ENCODE results near the gene SCAMP2. TPM values are rescaled to one million over a fixed set of nuclear protein-coding genes. Genes with fewer than 3 reads are reported as not detected.

SCAMP2 gene
- total and polyA plus RNA-seq, 5 donors from 2014 or later, result 107 to 194 (median 152) TPM

DNA sequence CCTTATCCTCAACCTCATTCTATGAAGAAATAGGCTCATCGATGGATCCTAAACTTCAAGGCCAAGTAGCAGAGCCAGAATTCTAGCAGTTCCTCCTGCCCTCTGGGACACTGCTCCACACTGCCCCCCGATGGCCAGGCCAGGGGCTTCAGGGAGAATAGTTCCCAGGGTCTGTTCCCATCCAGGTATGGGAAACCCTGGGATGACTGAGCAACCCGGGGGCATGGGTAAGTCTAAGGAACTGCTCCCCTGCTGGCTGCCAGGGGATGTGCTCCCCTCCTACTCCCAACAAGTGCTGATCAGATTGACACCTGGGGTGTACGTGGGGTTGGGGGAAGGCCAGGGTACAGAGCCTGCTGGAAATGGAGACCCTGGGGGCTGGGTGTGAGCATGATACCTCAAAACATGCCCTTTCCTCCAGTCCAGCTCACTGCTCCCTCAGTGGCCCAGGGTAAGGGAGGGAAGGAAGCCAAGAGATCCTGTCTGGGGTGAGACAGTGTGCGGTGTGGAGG lies 37.8 kb downstream of the SCAMP2 start:
- no peak overlapping the region for H3K27ac ChIP-seq (ENCODE audit: insufficient read depth, low read length, poor library complexity, severe bottlenecking)
- no peaks in the 10 kb centered on the region for H3K36me3 ChIP-seq (ENCODE audit: control insufficient read depth, insufficient read depth, low read length)
- Mint-ChIP-seq H3K27me3 (no peaks in the 10 kb centered on the region), H3K9me3 (no peaks in the 10 kb centered on the region), H3K27ac (no peak overlapping the region), H3K4me1 (peaks cover 0 to 9% (median 4%) of the 10 kb centered on the region in 4 donors), H3K4me3 (no peak overlapping the region), H3K36me3 (peaks cover 4% of the 10 kb centered on the region)
- no peaks in the 10 kb centered on the region for H3K27me3 ChIP-seq (ENCODE audit: control insufficient read depth, insufficient read depth, low read length)
- DNase-seq, result peak; percentile 14 to 39 (median 19)
- H3K4me1 ChIP-seq (ENCODE audit: control insufficient read depth, insufficient read depth, low read length, poor library complexity, severe bottlenecking), result no peaks in the 10 kb centered on the region
- no peaks in the 10 kb centered on the region for H3K9me3 ChIP-seq (ENCODE audit: control insufficient read depth in 2 of 2, low read length in 2 of 2)
- H3K4me3 ChIP-seq (ENCODE audit: low read depth, low read length), result no peak overlapping the region
- peak; percentile 22 to 37 for ATAC-seq (ENCODE audit: low read depth in 2 of 2)

DNA sequence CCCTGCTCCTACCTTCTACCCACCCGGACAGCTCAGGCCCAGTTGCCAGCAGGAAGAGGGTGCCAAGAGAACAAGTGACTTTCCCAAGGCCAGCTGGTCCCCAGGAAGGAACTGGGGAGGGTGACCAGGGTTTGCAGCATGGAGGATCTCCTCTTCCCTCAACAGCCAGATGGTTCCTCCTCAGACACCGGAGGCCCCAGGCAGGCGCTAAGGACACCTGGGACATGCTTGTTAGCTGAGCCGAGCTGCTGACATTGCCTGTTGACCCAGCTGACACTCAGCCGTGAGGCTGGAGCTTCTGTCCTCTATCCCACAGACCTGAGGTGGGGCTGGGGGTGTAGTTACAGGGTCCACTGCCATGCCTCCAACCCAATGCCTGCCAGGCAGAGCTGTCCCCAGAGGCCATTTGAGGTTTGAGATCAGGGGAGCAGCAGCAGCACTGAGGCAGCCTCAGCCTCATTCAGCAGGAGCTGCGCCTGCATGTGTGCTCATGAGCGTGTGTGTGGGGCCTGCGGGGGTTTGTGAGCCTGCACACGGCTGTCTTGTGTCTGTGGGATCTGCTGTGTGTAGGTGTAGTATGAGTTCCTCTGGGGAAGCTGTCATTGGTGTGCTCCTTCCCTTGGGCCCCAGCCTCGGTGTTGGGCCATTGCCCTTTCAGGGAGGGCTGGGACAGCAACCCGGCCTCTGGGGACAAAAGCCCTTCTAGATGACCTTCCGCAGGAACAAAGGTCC lies 39.6 kb downstream of the SCAMP2 start:
- ATAC-seq (ENCODE audit: low read depth in 2 of 2), result no peak

DNA sequence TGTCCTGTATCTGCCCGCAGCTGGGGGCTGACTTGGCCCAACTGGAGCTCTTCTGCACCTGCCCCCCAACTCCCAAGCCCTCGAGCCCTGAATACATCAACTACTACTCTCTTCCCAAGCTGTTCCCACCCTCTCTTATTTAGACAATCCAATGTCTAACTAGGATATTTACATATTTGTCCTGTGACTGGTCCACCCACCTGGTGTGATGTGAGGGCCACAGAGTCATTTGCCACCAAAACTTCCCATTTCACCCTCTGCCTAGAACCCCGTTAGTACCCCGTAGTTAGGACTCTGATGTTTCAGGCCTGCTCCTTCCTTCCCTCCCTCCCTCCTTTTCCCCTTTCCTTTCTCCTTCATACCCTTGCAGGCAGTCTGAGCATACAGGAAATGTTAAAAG lies 40.3 kb downstream of the SCAMP2 start:
- ATAC-seq (ENCODE audit: low read depth in 2 of 2), result no peak
- H3K27ac ChIP-seq (ENCODE audit: insufficient read depth, low read length, poor library complexity, severe bottlenecking), result no peak overlapping the region
- no peaks in the 10 kb centered on the region for H3K9me3 Mint-ChIP-seq
- H3K4me3 ChIP-seq (ENCODE audit: low read depth, low read length), result no peak overlapping the region
- H3K4me3 Mint-ChIP-seq, result peak overlapping the region in 1 of 4 donors; percentile 44
- H3K9me3 ChIP-seq (ENCODE audit: control insufficient read depth in 2 of 2, low read length in 2 of 2), result no peaks in the 10 kb centered on the region
- H3K36me3 Mint-ChIP-seq, result no peaks in the 10 kb centered on the region
- peaks cover 0 to 5% (median 3%) of the 10 kb centered on the region in 4 donors for H3K4me1 Mint-ChIP-seq
- no peaks in the 10 kb centered on the region for H3K36me3 ChIP-seq (ENCODE audit: control insufficient read depth, insufficient read depth, low read length)
- H3K27ac Mint-ChIP-seq, result no peak overlapping the region
- no peaks in the 10 kb centered on the region for H3K4me1 ChIP-seq (ENCODE audit: control insufficient read depth, insufficient read depth, low read length, poor library complexity, severe bottlenecking)
- DNase-seq, result no peak
- no peaks in the 10 kb centered on the region for H3K27me3 Mint-ChIP-seq
- H3K27me3 ChIP-seq (ENCODE audit: control insufficient read depth, insufficient read depth, low read length), result no peaks in the 10 kb centered on the region

More for the DNA sequence above, 39.6 kb downstream of the SCAMP2 start:
- H3K27me3 ChIP-seq (ENCODE audit: control insufficient read depth, insufficient read depth, low read length), result no peaks in the 10 kb centered on the region
- peaks cover 0 to 5% (median 3%) of the 10 kb centered on the region in 4 donors for H3K4me1 Mint-ChIP-seq
- no peak overlapping the region for H3K27ac Mint-ChIP-seq
- H3K4me1 ChIP-seq (ENCODE audit: control insufficient read depth, insufficient read depth, low read length, poor library complexity, severe bottlenecking), result no peaks in the 10 kb centered on the region
- no peaks in the 10 kb centered on the region for H3K9me3 Mint-ChIP-seq
- no peaks in the 10 kb centered on the region for H3K27me3 Mint-ChIP-seq
- H3K27ac ChIP-seq (ENCODE audit: insufficient read depth, low read length, poor library complexity, severe bottlenecking), result no peak overlapping the region
- no peak for DNase-seq
- H3K4me3 Mint-ChIP-seq, result peak overlapping the region in 1 of 4 donors; percentile 44
- H3K9me3 ChIP-seq (ENCODE audit: control insufficient read depth in 2 of 2, low read length in 2 of 2), result no peaks in the 10 kb centered on the region
- no peak overlapping the region for H3K4me3 ChIP-seq (ENCODE audit: low read depth, low read length)
- H3K36me3 Mint-ChIP-seq, result no peaks in the 10 kb centered on the region
- H3K36me3 ChIP-seq (ENCODE audit: control insufficient read depth, insufficient read depth, low read length), result no peaks in the 10 kb centered on the region

DNA sequence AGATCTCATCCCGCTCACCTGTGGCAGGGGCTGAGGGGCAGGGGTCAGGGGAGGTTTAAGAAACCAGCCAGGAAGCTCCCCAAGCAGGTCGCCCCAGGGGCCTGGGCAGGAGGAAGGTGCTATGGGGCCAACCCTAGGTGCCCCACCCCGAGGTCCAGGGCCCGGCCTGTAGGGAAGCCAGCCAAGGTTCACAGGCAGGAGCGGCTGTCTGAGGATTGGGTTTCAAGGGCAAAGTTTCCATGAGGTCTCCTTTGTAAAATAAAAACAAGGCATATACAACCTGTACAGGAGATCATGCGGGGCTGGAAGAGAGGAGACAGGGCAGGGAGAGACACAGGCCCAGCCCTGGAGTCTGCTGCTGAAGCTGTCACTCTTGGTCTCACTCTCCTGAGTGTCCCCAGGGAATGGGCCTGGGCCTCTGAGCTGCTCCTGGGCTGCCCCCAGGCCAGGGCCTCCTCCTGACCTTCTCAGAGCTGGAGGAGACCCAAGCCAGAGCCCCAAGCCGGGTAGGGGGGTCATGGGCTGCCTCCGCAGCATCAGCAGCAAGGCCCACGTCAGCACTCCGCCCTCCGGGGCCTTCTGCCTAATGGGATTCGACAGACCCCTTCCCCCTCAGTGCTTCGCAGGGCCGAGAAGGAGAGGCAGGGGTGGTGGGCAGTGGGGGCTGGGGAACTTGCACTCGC lies 41.2 kb downstream of the SCAMP2 start:
- Mint-ChIP-seq H3K36me3 (no peaks in the 10 kb centered on the region), H3K27ac (no peak overlapping the region), H3K9me3 (no peaks in the 10 kb centered on the region), H3K4me1 (peaks cover 0 to 6% (median 4%) of the 10 kb centered on the region in 4 donors), H3K4me3 (peak overlapping the region in 1 of 4 donors; percentile 58), H3K27me3 (peaks cover 3% of the 10 kb centered on the region)
- no peak overlapping the region for H3K27ac ChIP-seq (ENCODE audit: insufficient read depth, low read length, poor library complexity, severe bottlenecking)
- H3K4me1 ChIP-seq (ENCODE audit: control insufficient read depth, insufficient read depth, low read length, poor library complexity, severe bottlenecking), result no peaks in the 10 kb centered on the region
- ATAC-seq (ENCODE audit: low read depth in 2 of 2) (no peak), DNase-seq (no peak)
- no peaks in the 10 kb centered on the region for H3K36me3 ChIP-seq (ENCODE audit: control insufficient read depth, insufficient read depth, low read length)
- peaks cover 3% of the 10 kb centered on the region for H3K27me3 ChIP-seq (ENCODE audit: control insufficient read depth, insufficient read depth, low read length)
- no peak overlapping the region for H3K4me3 ChIP-seq (ENCODE audit: low read depth, low read length)
- H3K9me3 ChIP-seq (ENCODE audit: control insufficient read depth in 2 of 2, low read length in 2 of 2), result no peaks in the 10 kb centered on the region

DNA sequence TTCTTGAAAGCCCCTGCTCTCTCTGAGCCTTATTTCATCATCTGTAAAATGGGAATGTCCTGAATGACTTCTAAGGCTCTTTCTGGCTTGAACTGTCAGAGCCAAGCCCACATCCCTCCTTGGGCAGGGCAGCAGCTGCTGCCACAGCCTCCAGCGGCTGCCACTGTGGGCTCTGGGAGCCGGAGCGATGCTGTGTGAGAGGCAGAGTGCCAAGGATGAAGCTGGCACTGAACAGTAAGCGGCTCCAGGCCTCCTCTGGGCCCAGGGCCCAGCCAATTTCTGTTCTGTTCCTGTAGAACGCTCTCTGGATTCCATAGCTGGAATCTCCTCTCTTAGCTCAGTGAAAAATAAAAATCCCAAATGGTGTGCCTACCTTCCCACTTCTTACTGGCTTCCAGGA lies 42.3 kb downstream of the SCAMP2 start:
- Mint-ChIP-seq H3K9me3 (peaks cover 0 to 2% (median 0%) of the 10 kb centered on the region in 7 donors), H3K27ac (no peak overlapping the region), H3K36me3 (no peaks in the 10 kb centered on the region), H3K4me1 (peaks cover 0 to 5% (median 3%) of the 10 kb centered on the region in 4 donors), H3K27me3 (peaks cover 8% of the 10 kb centered on the region), H3K4me3 (no peak overlapping the region)
- no peak for DNase-seq
- no peaks in the 10 kb centered on the region for H3K4me1 ChIP-seq (ENCODE audit: control insufficient read depth, insufficient read depth, low read length, poor library complexity, severe bottlenecking)
- peaks cover 3% of the 10 kb centered on the region for H3K27me3 ChIP-seq (ENCODE audit: control insufficient read depth, insufficient read depth, low read length)
- no peak for ATAC-seq (ENCODE audit: low read depth in 2 of 2)
- no peak overlapping the region for H3K27ac ChIP-seq (ENCODE audit: insufficient read depth, low read length, poor library complexity, severe bottlenecking)
- H3K9me3 ChIP-seq (ENCODE audit: control insufficient read depth in 2 of 2, low read length in 2 of 2), result no peaks in the 10 kb centered on the region
- H3K36me3 ChIP-seq (ENCODE audit: control insufficient read depth, insufficient read depth, low read length), result no peaks in the 10 kb centered on the region
- H3K4me3 ChIP-seq (ENCODE audit: low read depth, low read length), result no peak overlapping the region

DNA sequence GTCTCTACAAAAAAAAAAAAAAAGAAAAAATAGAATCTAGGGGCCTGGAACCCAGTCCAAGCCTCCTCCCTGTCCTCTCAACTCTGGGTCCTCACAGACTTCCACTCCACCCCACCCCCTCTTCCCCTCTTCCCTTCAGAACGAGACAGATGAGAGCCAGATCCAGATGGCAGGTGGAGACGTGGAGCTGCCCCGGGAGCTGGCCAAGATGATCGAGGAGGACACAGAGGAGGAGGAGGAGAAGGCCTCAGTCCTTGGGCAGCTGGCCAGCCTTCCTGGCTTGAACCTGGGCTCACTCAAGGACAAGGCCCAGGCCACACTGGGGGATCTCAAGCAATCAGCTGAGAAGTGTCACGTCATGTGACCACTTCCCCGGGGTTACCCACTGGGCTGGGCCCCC lies 43.2 kb downstream of the SCAMP2 start:
- no peak overlapping the region for H3K27ac Mint-ChIP-seq
- H3K27me3 Mint-ChIP-seq, result peaks cover 9% of the 10 kb centered on the region
- Histone ChIP-seq H3K9me3 (ENCODE audit: control insufficient read depth in 2 of 2, low read length in 2 of 2) (no peaks in the 10 kb centered on the region), H3K4me3 (ENCODE audit: low read depth, low read length) (no peak overlapping the region), H3K4me1 (ENCODE audit: control insufficient read depth, insufficient read depth, low read length, poor library complexity, severe bottlenecking) (no peaks in the 10 kb centered on the region), H3K27me3 (ENCODE audit: control insufficient read depth, insufficient read depth, low read length) (peaks cover 3% of the 10 kb centered on the region), H3K27ac (ENCODE audit: insufficient read depth, low read length, poor library complexity, severe bottlenecking) (no peak overlapping the region), H3K36me3 (ENCODE audit: control insufficient read depth, insufficient read depth, low read length) (no peaks in the 10 kb centered on the region)
- H3K36me3 Mint-ChIP-seq, result no peaks in the 10 kb centered on the region
- no peak for DNase-seq
- H3K9me3 Mint-ChIP-seq, result peaks cover 0 to 2% (median 0%) of the 10 kb centered on the region in 7 donors
- peaks cover 0 to 5% (median 3%) of the 10 kb centered on the region in 4 donors for H3K4me1 Mint-ChIP-seq
- no peak overlapping the region for H3K4me3 Mint-ChIP-seq
- ATAC-seq (ENCODE audit: low read depth in 2 of 2), result no peak

DNA sequence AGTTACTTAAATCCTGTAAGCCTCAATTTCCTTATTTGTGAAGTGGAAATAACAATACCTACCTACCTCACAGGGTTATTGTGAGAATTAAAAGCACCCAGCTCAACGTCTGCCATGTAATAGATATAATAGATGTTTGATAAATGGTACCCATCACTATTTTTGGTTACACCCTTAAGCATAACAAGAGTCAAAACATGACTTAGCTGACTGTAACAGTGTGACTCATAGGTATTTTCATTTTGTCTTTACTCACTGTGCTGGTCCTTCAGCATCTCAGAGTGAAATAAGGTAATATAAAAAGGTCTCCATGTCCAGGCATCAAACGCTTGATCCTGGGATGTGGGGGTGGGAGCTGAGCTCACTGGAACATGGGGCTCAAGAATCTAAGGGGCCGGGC lies 43.7 kb downstream of the SCAMP2 start:
- no peaks in the 10 kb centered on the region for H3K36me3 Mint-ChIP-seq
- ATAC-seq (ENCODE audit: low read depth in 2 of 2), result peak in 1 of 2 donors; percentile 44
- peaks cover 0 to 2% (median 0%) of the 10 kb centered on the region in 7 donors for H3K9me3 Mint-ChIP-seq
- peaks cover 3% of the 10 kb centered on the region for H3K27me3 ChIP-seq (ENCODE audit: control insufficient read depth, insufficient read depth, low read length)
- no peaks in the 10 kb centered on the region for H3K36me3 ChIP-seq (ENCODE audit: control insufficient read depth, insufficient read depth, low read length)
- peaks cover 14% of the 10 kb centered on the region for H3K27me3 Mint-ChIP-seq
- DNase-seq, result peak in 1 of 3 donors; percentile 43
- H3K4me3 Mint-ChIP-seq, result no peak overlapping the region
- no peak overlapping the region for H3K27ac ChIP-seq (ENCODE audit: insufficient read depth, low read length, poor library complexity, severe bottlenecking)
- no peak overlapping the region for H3K4me3 ChIP-seq (ENCODE audit: low read depth, low read length)
- H3K4me1 ChIP-seq (ENCODE audit: control insufficient read depth, insufficient read depth, low read length, poor library complexity, severe bottlenecking), result no peaks in the 10 kb centered on the region
- H3K9me3 ChIP-seq (ENCODE audit: control insufficient read depth in 2 of 2, low read length in 2 of 2), result no peaks in the 10 kb centered on the region
- peaks cover 0 to 9% (median 3%) of the 10 kb centered on the region in 4 donors for H3K4me1 Mint-ChIP-seq
- H3K27ac Mint-ChIP-seq, result no peak overlapping the region
